A549 treated with AZD2906 at 1 μM for 4 hours (cell line): ENCODE data around the gene TRMT1. TPM values are rescaled to one million over a fixed set of nuclear protein-coding genes. Genes with fewer than 3 reads are reported as not detected.

Source experiments
- total RNA-seq: library from RNA; stranded (reverse); fragments of 200-300 nt; extraction: Qiagen RNA extraction; gene quantifications from 5 replicates; pipeline ENCODE4 v1.2.3, GENCODE V29; 2022

The TRMT1 gene
- 32.2 to 38.4 TPM (median 35.9 TPM) in 5 replicates for total RNA-seq

DNA sequence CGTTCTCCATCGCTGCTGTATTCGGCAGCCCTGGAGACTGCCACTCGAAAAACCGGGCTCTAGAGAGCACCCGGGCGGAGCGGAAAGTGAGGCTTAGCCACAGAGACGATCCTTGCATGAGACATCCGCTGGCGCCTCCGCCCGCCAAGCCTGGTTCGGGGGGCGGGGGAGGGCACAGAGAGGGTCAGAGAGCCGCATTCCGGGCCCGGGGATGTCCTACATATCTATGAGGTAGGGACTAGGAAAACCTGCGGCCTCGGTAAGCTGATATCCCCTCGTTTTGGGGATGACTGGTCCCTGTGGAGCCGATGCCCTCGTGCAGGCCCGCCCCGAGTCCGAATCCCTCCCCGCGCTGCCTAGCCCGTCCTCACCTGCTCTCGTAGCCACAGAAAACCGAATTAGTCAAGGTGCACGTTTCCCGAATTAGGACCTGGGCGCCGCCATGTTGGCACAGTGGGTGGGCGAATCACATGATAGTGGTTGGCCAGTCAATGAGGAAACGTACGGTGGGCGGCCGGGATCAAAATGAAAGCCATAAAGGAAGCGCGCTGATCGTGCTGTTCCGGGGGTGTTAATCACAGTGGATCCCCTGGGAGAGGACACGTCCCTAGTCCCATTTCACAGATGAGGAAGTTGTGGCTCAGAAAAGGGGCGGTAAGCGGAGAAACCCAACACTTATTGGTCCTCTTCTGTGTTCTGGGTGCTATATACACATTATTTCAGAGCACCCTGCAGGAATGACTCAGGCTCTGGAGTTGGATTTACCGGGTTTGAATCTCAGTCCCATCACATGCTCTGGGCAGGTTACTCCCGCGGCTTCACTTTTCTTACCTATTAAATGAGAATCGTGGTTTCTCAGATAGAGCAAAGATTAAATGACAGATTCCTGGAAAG is at the start of gene TRMT1:
Gene TRMT1 (minus strand): TSS at position 459 of the 894 bp plus-strand sequence. CDS start 341 bp downstream, at position 118.

DNA sequence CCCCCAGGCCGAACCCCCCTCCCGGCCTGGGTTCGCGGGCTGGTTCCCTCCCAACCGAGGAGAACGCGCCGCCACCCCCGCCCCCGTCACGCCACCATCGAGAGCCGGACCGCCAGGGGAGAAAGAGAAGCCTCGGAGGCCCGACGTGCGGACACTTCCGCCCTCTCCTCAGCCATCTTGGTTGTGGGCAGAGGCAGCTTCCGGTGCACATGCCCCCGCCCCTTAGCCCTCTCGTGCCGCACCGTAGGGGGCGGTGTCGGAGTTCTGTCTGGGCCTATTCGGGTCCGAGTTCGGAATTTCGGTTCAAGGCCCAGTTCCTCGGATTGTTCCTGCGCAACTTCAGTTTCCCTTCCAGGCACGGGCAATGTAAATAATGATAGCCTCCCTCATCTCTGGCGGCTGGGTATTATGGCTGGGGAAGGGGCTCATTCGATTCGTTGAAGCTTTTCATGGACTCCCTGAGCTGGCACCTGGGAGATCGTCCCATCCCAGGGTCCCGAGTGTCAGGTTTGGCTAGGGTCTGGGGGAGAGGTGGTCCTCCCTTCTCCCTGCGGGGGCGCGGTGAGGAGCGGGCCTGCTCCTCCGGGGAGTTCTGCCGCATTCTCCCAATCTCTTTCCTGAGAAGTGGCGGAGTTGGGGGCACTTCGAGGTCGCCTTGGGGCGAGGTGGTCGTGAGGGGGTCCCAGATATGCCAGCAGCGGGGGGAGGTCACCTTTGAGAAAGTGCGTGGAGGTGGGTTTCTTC is 33.8 kb upstream of the TRMT1 start, which contains the start of the genes IER2 and STX10:
Gene IER2 (plus strand): TSS at position 225 of the 744 bp plus-strand sequence. CDS start 2,776 bp downstream, outside the sequence.
Gene STX10 (minus strand): TSS at position 189 of the 744 bp plus-strand sequence. CDS start 202 bp downstream, outside the sequence.

DNA sequence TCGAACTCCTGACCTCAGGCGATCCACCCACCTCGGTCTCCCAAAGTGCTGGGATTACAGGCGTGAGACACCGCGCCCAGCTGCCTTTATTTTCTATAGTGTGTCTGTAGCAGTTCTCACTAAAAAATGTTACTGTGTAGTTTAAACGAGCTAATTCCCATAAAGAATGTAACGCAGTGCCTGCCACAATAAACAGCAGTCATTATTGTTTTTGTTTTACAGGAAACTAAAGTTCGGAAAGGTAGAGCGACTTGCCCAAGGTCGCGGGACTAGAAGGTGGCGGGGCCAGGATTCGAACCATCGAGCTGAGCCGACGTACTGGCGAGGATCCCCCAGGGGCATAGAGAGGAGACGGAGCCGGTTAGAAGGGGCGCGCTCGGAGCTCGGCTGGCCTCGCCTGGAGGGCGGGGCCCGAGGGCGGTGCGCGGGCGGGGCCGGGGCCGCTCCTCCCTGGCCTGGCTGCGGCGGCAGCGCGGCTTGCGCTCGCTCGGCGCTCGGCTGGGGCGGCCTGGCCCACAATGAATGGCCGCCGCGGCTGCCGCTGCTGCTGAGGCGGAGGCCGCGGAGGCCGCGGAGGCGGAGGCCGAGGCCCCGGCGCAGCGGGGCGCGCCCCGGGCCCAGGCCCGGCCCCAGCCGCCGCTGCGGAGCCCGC is 1.4 kb upstream of the TRMT1 start, which contains the start of gene NACC1:
Gene NACC1 (plus strand): TSS at position 493 of the 652 bp plus-strand sequence. CDS start 16,944 bp downstream, outside the sequence.

DNA sequence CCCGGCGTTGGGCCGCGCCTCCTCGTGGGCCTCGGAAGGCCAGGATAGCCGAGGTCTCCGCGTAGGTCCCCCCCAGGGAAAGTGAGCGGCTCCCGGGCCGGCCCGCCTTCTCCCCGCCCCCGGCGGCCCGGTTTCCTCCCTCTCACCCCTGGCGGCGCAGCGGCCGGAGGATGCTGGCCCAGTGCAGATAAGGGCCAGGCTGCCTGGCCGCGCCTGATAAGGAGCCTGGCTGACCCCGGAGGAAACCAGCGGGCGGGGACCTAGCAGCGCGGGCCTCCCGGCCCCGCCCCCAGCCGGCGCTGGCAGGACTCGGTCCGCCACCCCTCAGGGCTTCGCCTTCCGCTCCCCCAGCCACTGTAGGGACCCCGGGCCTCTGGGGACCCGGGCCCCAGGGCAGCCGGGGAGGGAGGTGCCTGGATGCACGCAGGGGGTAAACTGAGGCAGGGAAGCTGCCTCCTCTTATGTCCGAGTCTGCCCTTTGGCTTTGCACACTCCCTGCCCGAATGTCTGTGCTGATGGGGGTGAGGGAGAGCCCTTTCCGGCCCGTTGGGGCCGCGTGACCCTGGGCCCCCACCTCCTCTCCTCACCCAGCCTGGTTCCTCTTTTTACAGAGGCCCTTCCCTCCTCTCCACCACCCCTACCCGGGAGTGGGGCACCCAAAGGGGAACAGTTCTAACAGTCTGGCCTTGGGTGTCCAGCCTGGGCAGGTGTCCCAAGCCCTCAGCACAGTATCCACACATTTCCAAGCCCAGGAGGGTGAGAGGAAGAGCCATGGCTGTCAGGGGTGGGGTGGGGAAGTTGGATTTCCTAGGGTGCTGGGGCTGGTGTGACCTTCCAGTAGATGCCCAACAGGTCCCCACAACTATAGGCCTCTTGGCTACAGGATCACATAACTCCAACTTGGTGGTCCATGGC is 13.6 kb downstream of the TRMT1 start, which contains the start of gene LYL1:
Gene LYL1 (minus strand): TSS at position 193 of the 915 bp plus-strand sequence. CDS start 1,687 bp downstream, outside the sequence.

Other genes starting within 250 kb of the TRMT1 start
- gene DNASE2, start 235.3 kb downstream of the TRMT1 start, total RNA-seq: 25.3 to 31.3 TPM (median 30.2 TPM) in 5 replicates
- 0.05 TPM in 1 of 5 replicates, not detected in the others for gene KLF1, start 229.5 kb downstream of the TRMT1 start, total RNA-seq
- gene GCDH, start 225.6 kb downstream of the TRMT1 start, total RNA-seq: 8.3 to 10.7 TPM (median 8.8 TPM) in 5 replicates
- 0.24 to 0.59 TPM (median 0.45 TPM) in 5 replicates for gene SYCE2, start 197.4 kb downstream of the TRMT1 start, total RNA-seq
- gene FARSA, start 183.0 kb downstream of the TRMT1 start, total RNA-seq: 65.5 to 76.9 TPM (median 69.5 TPM) in 5 replicates
- gene CALR, start 178.1 kb downstream of the TRMT1 start, total RNA-seq: 477 to 541 TPM (median 511 TPM) in 5 replicates
- gene RAD23A, start 170.9 kb downstream of the TRMT1 start, total RNA-seq: 66.2 to 83.2 TPM (median 80.9 TPM) in 5 replicates
- 30.8 to 58.1 TPM (median 54.9 TPM) in 5 replicates for gene GADD45GIP1, start 159.5 kb downstream of the TRMT1 start, total RNA-seq
- gene DAND5, start 147.2 kb downstream of the TRMT1 start, total RNA-seq: 0.06 to 0.09 TPM (median 0.07 TPM) in 3 of 5 replicates, not detected in the others
- 3.2 to 4.0 TPM (median 3.5 TPM) in 5 replicates for gene NFIX, start 121.3 kb downstream of the TRMT1 start, total RNA-seq
- gene LYL1, start 13.9 kb downstream of the TRMT1 start, total RNA-seq: 0.72 to 1.0 TPM (median 0.85 TPM) in 5 replicates
- 32.7 to 40.3 TPM (median 37.3 TPM) in 5 replicates for gene NACC1, start 1.5 kb upstream of the TRMT1 start, total RNA-seq
- gene STX10, start 33.6 kb upstream of the TRMT1 start, total RNA-seq: 45.0 to 56.0 TPM (median 53.3 TPM) in 5 replicates
- 29.4 to 45.0 TPM (median 38.4 TPM) in 5 replicates for gene IER2, start 33.7 kb upstream of the TRMT1 start, total RNA-seq